Retina (tissue), 1 donor: ENCODE results near the gene B3GALT6.

Experiments used
- DNase-seq: peaks from one replicate; pipeline ENCODE4 v3.0.0-alpha.2; 2016

B3GALT6 gene

GRCh38 chr1:1267488-1268283 lies 35.6 kb downstream of the B3GALT6 start:
- no peak for DNase-seq

- DNase-seq, result no peak
Observed at GRCh38 chr1:1268284-1268682, 36.2 kb downstream of the B3GALT6 start.

- no peak for DNase-seq
Observed at GRCh38 chr1:1270813-1271212, 38.8 kb downstream of the B3GALT6 start.

- no peak for DNase-seq
Observed at GRCh38 chr1:1272341-1273208, 40.5 kb downstream of the B3GALT6 start.

- DNase-seq, result no peak
Observed at GRCh38 chr1:1273209-1273511, 41.1 kb downstream of the B3GALT6 start.

GRCh38 chr1:1273512-1274298 lies 41.7 kb downstream of the B3GALT6 start, which contains the start of gene UBE2J2:
Gene UBE2J2 (minus strand): TSS chr1:1273854. CDS start chr1:1267992, 5,862 bp downstream.
- peak; percentile 80 for DNase-seq

GRCh38 chr1:1274299-1274930 lies 42.4 kb downstream of the B3GALT6 start:
- DNase-seq, result peak; percentile 75

- no peak for DNase-seq
Observed at GRCh38 chr1:1274931-1275431, 42.9 kb downstream of the B3GALT6 start.

GRCh38 chr1:1275836-1276235 lies 43.8 kb downstream of the B3GALT6 start:
- no peak for DNase-seq

GRCh38 chr1:1278620-1279019 lies 46.6 kb downstream of the B3GALT6 start:
- DNase-seq, result no peak

GRCh38 chr1:1279028-1279427 lies 47.0 kb downstream of the B3GALT6 start:
- no peak for DNase-seq

- DNase-seq, result no peak
Observed at GRCh38 chr1:1280782-1281481, 48.9 kb downstream of the B3GALT6 start.

- DNase-seq, result no peak
Observed at GRCh38 chr1:1281533-1282321, 49.7 kb downstream of the B3GALT6 start.

GRCh38 chr1:1282998-1283397 lies 51.0 kb downstream of the B3GALT6 start:
- no peak for DNase-seq

GRCh38 chr1:1283821-1284220 lies 51.8 kb downstream of the B3GALT6 start:
- DNase-seq, result no peak
